PC-3 (cell line): Measurements from ENCODE around the gene MPL. TPM values are rescaled to one million over a fixed set of nuclear protein-coding genes. Genes with fewer than 3 reads are reported as not detected.

Experiments used
- ATAC-seq: fragments of 200-7000 bp; cut with Tn5 transposase; 2 replicates; pipeline ENCODE4 v1.9.1; 2020; ENCODE audit warnings: mild to moderate bottlenecking, moderate library complexity
- BruUV-seq: library from RNA; stranded (reverse); fragments of 400-500 nt; replicated peaks from 2 replicates; lab custom pipeline; 2021; lab: Mats Ljungman, UMichigan
- CTCF ChIA-PET: fragments of 300-600 bp; sonication (Branson Sonifier 250); formaldehyde crosslinking; loops from one replicate; lab custom pipeline; 2022; ENCODE audit warnings: antibody characterized with exemption; lab: Charles Lee
- POLR2A ChIA-PET: fragments of 300-600 bp; sonication (Branson Sonifier 250); formaldehyde crosslinking; loops from one replicate; lab custom pipeline; 2022; ENCODE audit warnings: antibody characterized with exemption; ENCODE audit not compliant: unreplicated experiment; lab: Charles Lee
- DNase-seq: peaks from one replicate; pipeline ENCODE4 v3.0.0-alpha.2; 2015
- H2AFZ ChIP-seq: fragments of 300-600 bp; sonication (generic); 2 replicates; pipeline ENCODE4 v1.6.0; 2016; ENCODE audit warnings: antibody characterized with exemption, low read length
- H3F3A ChIP-seq: fragments of 300-600 bp; sonication (generic); one replicate; pipeline ENCODE4 v1.6.0; 2017; ENCODE audit warnings: antibody characterized with exemption, low read length, control low read depth, mild to moderate bottlenecking; ENCODE audit not compliant: unreplicated experiment
- H3K27ac ChIP-seq: fragments of 300-600 bp; sonication (generic); 2 replicates; pipeline ENCODE4 v1.5.1; 2016; ENCODE audit warnings: mild to moderate bottlenecking, low read length
- H3K27me3 ChIP-seq: fragments of 300-600 bp; sonication (generic); 2 replicates; pipeline ENCODE4 v1.6.1; 2016; ENCODE audit warnings: low read length, mixed read lengths
- H3K36me3 ChIP-seq: fragments of 300-600 bp; sonication (generic); 2 replicates; pipeline ENCODE4 v1.6.1; 2016; ENCODE audit warnings: low read depth, mixed run types, low read length, mixed read lengths
- H3K4me1 ChIP-seq: fragments of 300-600 bp; sonication (generic); 2 replicates; pipeline ENCODE4 v1.5.1; 2016; ENCODE audit warnings: low read length; ENCODE audit not compliant: insufficient read depth
- H3K4me2 ChIP-seq: fragments of 300-600 bp; sonication (generic); 2 replicates; pipeline ENCODE4 v1.6.0; 2016; ENCODE audit warnings: low read length
- H3K4me3 ChIP-seq: fragments of 300-600 bp; sonication (generic); 2 replicates; pipeline ENCODE4 v1.5.1; 2016; ENCODE audit warnings: mild to moderate bottlenecking, low read length, mixed read lengths
- H3K79me2 ChIP-seq: fragments of 300-600 bp; sonication (generic); 2 replicates; pipeline ENCODE4 v1.6.1; 2017; ENCODE audit warnings: low read length, mixed read lengths
- H3K9ac ChIP-seq: fragments of 300-600 bp; sonication (generic); 2 replicates; pipeline ENCODE4 v1.6.0; 2016; ENCODE audit warnings: mild to moderate bottlenecking, low read length
- H3K9me2 ChIP-seq: fragments of 300-600 bp; sonication (generic); replicated peaks from 2 replicates; pipeline ENCODE4 v1.6.1; 2016; ENCODE audit warnings: mixed run types, low read length, mixed read lengths
- H3K9me3 ChIP-seq: fragments of 300-600 bp; sonication (generic); 2 replicates; pipeline ENCODE4 v1.6.1; 2016; ENCODE audit warnings: low read length, mixed read lengths
- H4K20me1 ChIP-seq: fragments of 300-600 bp; sonication (generic); 2 replicates; pipeline ENCODE4 v1.6.1; 2016; ENCODE audit warnings: low read length, mixed read lengths
- CTCF ChIP-seq: fragments of 300-600 bp; sonication (generic); conservative IDR thresholded peaks from 2 replicates; pipeline ENCODE4 v1.5.1; 2017; ENCODE audit warnings: antibody characterized with exemption, low read depth, mild to moderate bottlenecking, low read length
- EZH2 ChIP-seq: fragments of 300-600 bp; sonication (generic); IDR thresholded peaks from one replicate; pipeline ENCODE4 v1.6.1; 2017; ENCODE audit warnings: antibody characterized with exemption, mild to moderate bottlenecking, low read length; ENCODE audit not compliant: unreplicated experiment
- EZH2phosphoT487 ChIP-seq: fragments of 300-600 bp; sonication (generic); IDR thresholded peaks from 2 replicates; pipeline ENCODE4 v1.6.1; 2018; ENCODE audit warnings: mild to moderate bottlenecking, antibody characterized with exemption, low read length, borderline replicate concordance
- intact Hi-C: fragments of 100-400 bp; cut with micrococcal nuclease; formaldehyde crosslinking; loops from 2 replicates; pipeline ENCODE4 v1.9.0; 2023
- total RNA-seq: library from RNA; depleted of rRNA; stranded (reverse); fragments of >200 nt; gene quantifications from 2 replicates; pipeline ENCODE4 v1.2.3, GENCODE V29; 2014

The MPL gene
- total RNA-seq, 1 experiment from 2014 or later, result not detected

GRCh38 chr1:43357251-43357650, 19.6 kb downstream of the MPL start:
- H3K4me2 ChIP-seq, result peak overlapping the region; percentile 97; the same call in 1 of the 2 replicates
- intact Hi-C loops, result no loop called here

GRCh38 chr1:43358121-43358745, 20.6 kb downstream of the MPL start:
- Histone ChIP-seq H3K4me1 (peaks cover 25% of the 10 kb centered on the region), H3F3A (peaks cover 7% of the 10 kb centered on the region), H3K27me3 (no peaks in the 10 kb centered on the region), H3K36me3 (peaks cover 36% of the 10 kb centered on the region), H3K4me2 (peak overlapping the region; percentile 97), H3K9me3 (no peaks in the 10 kb centered on the region), H4K20me1 (peaks cover 13% of the 10 kb centered on the region), H2AFZ (peak overlapping the region; percentile 92), H3K4me3 (peak overlapping the region; percentile 93), H3K27ac (peak overlapping the region; percentile 86), H3K9ac (peak overlapping the region; percentile 98), H3K79me2 (peaks cover 46% of the 10 kb centered on the region), H3K9me2 (no peaks in the 10 kb centered on the region)
- CTCF ChIA-PET, result interaction anchor here (0.6 to 2.0 kb wide), 5 partner anchors 10 to 73 kb away, joined by 3 to 14 read pairs (median 6); partner anchors contain the start of gene C1orf210
- peak; percentile 14 for ATAC-seq
- TF ChIP-seq CTCF (peak; percentile 70), EZH2phosphoT487 (no peak), EZH2 (no peak)
- peak; percentile 54 for DNase-seq
- intact Hi-C loops, result loop anchor here (1.0 kb wide), 2 partner anchors 8 to 120 kb away; no protein-coding TSS in a partner anchor
- POLR2A ChIA-PET, result interaction anchor here (0.6 to 0.9 kb wide), 6 partner anchors 10 to 124 kb away, joined by 3 to 9 read pairs (median 4); partner anchors contain the start of gene HYI
- BruUV-seq, result TSS peak; percentile 85

More at GRCh38 chr1:43357251-43357650, 19.6 kb downstream of the MPL start:
- Histone ChIP-seq H3K9me2 (no peaks in the 10 kb centered on the region), H3K9me3 (no peaks in the 10 kb centered on the region), H4K20me1 (peaks cover 13% of the 10 kb centered on the region), H3F3A (peaks cover 7% of the 10 kb centered on the region), H3K9ac (no peak overlapping the region), H3K27me3 (no peaks in the 10 kb centered on the region), H3K27ac (no peak overlapping the region), H3K79me2 (peaks cover 43% of the 10 kb centered on the region), H3K36me3 (peaks cover 29% of the 10 kb centered on the region), H2AFZ (no peak overlapping the region), H3K4me1 (peaks cover 25% of the 10 kb centered on the region), H3K4me3 (no peak overlapping the region)
- ATAC-seq, result no peak
- ChIA-PET CTCF (no interaction called here), POLR2A (no interaction called here)
- no TSS peak for BruUV-seq
- DNase-seq, result no peak
- no peak for TF ChIP-seq EZH2phosphoT487

DNA sequence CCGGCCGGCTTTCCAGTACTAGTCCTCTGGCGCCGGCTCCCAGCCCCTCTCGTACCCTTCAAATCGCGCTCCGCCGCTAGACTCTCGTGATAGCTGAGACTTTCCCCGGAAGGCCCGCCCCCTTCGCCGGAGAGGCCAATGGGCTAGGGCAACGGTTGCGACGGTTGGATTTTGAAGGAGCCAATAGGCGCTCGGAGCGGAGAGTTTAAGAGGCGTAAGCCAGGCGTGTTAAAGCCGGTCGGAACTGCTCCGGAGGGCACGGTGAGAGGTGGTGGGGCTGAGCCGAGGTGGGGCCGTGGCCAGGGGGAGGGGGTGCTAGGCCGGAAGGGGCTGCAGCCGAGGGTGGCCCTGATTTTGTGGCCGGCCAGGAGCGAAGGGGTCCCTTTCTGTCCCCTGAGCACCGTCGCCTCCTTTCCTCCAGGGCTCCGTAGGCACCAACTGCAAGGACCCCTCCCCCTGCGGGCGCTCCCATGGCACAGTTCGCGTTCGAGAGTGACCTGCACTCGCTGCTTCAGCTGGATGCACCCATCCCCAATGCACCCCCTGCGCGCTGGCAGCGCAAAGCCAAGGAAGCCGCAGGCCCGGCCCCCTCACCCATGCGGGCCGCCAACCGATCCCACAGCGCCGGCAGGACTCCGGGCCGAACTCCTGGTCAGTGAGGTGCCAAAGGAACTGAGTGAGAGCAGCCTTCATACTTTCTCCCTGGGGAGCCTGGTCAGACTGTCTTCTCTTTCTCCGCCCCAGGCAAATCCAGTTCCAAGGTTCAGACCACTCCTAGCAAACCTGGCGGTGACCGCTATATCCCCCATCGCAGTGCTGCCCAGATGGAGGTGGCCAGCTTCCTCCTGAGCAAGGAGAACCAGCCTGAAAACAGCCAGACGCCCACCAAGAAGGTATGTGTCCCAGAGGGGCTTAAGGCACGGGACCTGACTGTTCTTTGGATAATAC, 21.4 kb downstream of the MPL start, which contains the start of gene CDC20:
CDC20 (plus strand) TSS at position 236 of the 948 bp plus-strand sequence; CDS start at position 471, 235 bp downstream.
- Histone ChIP-seq H3K36me3 (peaks cover 38% of the 10 kb centered on the region), H3K79me2 (peaks cover 46% of the 10 kb centered on the region), H3K27me3 (no peaks in the 10 kb centered on the region), H3K4me2 (peak within 1 kb of the TSS; percentile 97), H3K9me2 (no peaks in the 10 kb centered on the region), H3F3A (peaks cover 10% of the 10 kb centered on the region), H3K9me3 (no peaks in the 10 kb centered on the region), H4K20me1 (peaks cover 13% of the 10 kb centered on the region), H3K4me3 (peak within 1 kb of the TSS; percentile 93), H3K4me1 (peaks cover 25% of the 10 kb centered on the region), H3K9ac (peak within 1 kb of the TSS; percentile 98), H2AFZ (peak within 1 kb of the TSS; percentile 92), H3K27ac (peak within 1 kb of the TSS; percentile 86)
- peak; percentile 94 for ATAC-seq
- BruUV-seq, result TSS peak; percentile 64
- DNase-seq, result peak; percentile 99
- ChIA-PET CTCF (interaction anchor here (0.6 to 2.0 kb wide), 4 partner anchors 10 to 73 kb away, joined by 3 to 14 read pairs (median 8); partner anchors contain the start of gene C1orf210), POLR2A (interaction anchor here (0.6 to 0.9 kb wide), 6 partner anchors 9 to 291 kb away, joined by 3 to 9 read pairs (median 4); partner anchors contain the start of genes HYI and KDM4A)
- TF ChIP-seq EZH2phosphoT487 (no peak), CTCF (no peak), EZH2 (no peak)
- intact Hi-C loops, result loop anchor here (1.0 kb wide), 2 partner anchors 9 to 121 kb away; no protein-coding TSS in a partner anchor
